HL-60/S4 treated with retinoic acid at 250 ng/mL for 4 days and 3 days (cell line): ENCODE measurements around the gene HIVEP1.

Experiments used
- in situ Hi-C: fragments of 300-500 bp; cut with MboI; formaldehyde crosslinking; loops from 2 replicates; pipeline ENCODE4 v1.7.0; 2022; ENCODE audit warnings: low sequenced_read_pairs

The HIVEP1 gene

DNA sequence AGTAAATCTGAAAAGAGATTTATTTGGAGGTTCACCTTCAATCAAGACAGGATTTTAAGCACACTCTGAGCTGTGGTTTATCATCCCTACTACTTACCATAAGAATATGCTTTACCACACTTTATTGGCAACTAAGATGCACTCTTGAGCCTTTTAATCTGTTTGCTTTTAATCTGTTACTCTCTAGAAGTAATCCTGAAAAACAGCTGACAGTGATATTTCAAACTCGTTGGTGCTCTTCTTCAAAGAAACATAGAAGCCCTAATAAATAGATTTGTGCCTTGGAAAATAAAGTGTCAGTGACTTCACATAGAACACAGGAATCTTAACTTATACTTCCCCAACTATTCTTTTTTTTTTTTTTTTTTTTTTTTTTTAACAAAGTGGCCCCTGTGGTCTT, 102.9 kb downstream of the HIVEP1 start:
- in situ Hi-C loops, result no loop called here

DNA sequence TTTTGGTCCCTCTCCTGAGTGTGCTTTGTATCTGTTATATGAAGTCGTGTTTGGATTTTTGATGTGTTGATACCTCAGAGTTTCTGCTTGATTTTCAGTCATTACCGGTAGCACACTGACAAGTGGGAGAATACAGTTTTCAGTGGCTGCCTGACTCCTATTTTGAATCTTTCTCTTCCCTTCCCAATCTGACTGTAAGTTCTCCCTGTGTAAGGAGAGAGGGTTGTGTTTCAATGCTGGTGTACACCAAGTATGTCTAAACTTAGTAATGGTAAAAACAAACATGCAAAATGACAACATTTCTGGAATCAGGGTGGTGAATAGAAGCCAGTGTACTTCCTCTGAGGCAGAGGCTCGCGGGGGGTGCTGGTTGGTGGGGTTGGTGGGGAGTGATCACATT, 103.4 kb downstream of the HIVEP1 start:
- in situ Hi-C loops, result no loop called here

DNA sequence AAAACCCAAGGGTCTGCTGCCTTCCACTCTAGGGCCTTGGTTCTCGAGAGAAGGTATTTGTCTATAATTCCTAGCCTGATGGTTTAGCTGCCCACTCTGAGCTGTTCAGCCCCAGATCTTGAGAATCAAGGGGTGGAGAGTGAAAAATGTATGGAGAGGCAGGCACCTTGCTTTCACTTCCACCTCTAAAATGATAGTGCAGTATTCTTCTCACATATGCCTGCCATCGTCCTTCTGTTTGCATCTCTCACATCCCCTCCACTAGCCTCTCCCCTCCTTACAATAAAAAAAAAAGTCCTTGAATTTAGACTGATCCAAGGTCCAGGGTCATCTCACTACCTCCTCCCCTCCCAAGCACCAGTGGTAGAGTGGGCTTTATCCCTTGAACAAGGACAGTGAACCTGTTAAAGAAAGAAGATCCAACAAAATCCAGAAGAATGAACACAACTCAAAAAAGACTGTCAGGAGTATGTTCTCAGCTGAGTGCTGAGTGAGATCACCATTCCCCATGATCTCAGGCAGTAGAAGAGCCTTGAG, 104.2 kb downstream of the HIVEP1 start:
- in situ Hi-C loops, result no loop called here

DNA sequence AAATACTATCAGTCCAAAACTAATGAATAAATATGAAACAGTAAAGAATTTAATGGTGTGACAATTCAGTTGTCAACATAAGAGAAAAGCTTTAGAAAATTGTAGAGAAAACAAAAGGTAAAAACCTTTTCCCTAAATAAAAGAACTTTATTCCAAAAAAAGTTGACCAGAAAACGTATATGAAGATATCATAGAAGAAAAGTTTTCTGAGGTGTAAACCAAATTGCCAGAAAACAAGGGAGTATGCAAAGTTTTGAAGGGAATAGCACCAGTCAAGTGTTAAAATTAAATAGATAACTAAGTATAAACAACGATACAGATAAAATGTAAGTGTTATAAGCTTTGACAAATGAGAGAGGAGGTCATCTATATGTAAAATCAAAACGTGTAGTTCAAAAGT, 104.9 kb downstream of the HIVEP1 start:
- in situ Hi-C loops, result no loop called here

DNA sequence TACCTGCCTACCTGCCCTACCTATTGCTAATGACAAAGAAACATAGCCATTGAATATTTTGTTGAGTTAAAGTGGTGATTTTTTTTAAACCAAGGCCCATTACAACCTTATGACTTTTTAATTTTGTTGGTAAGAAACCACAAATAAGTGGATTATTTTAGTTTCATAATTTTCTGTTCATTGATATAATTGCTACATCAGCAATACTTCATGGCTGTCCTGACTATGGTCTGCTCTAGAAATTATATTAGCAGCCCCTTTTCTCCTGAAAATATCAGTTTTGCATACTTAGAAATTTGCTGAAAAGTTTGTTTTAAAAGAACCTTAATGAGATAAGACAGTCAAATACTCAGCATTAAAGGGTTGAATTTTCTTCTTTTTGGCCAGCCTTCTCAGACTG, 106.5 kb downstream of the HIVEP1 start:
- in situ Hi-C loops, result no loop called here

DNA sequence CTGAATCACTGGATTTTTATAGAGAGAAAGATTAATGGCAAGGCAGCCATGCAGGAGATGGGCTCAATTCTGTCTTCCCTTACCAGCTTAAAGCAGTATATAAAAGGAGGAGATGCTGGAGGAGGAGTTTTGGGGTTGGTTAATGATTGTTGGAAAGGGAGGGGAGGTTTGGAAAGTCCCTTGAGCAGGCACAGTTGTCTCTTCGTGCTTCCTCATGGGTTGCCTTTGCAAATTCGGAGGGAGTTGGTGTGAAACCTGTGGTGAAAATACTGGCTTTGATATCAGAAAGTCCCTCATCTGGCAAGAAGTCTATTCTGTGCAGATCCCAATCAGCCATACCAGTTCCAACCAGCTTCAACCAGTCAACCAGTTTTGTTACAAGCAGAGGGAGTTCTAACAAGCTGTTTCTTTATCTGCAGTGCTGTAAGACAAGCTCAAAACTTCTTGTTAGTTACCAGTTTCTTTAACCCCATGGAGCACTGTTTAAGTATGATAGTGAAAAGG, 107.0 kb downstream of the HIVEP1 start:
- in situ Hi-C loops, result no loop called here

DNA sequence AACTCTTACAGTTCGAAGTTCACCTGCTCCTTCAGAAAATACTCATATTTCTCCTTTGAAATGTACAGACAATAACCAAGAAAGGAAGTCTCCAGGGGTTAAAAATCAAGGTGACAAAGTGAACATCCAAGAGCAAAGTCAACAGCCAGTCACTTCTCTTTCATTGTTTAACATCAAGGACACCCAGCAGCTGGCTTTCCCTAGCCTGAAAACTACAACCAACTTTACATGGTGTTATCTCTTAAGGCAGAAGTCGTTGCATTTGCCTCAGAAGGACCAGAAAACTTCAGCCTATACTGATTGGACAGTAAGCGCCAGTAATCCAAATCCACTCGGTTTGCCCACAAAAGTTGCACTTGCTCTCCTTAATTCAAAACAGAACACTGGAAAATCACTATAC, 113.3 kb downstream of the HIVEP1 start:
- in situ Hi-C loops, result no loop called here

DNA sequence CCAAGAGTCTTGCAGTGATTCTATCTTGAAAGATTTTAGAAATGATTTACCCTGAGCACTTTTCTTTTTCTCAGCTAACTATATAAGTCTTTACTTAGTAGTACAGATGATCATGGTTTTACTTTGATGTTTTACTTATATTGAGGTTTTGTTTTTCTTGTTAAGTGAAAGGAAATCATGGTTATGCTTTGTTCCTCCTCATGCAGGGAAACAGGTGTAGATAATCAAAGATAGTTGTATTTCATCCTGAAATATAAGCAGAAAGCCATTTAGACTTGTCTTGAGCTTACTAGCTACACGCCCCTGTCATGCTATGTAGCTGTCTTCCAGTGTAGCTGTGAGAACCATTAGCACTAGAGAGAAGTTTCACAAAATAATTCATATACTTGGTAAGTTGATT, 113.9 kb downstream of the HIVEP1 start:
- in situ Hi-C loops, result no loop called here

DNA sequence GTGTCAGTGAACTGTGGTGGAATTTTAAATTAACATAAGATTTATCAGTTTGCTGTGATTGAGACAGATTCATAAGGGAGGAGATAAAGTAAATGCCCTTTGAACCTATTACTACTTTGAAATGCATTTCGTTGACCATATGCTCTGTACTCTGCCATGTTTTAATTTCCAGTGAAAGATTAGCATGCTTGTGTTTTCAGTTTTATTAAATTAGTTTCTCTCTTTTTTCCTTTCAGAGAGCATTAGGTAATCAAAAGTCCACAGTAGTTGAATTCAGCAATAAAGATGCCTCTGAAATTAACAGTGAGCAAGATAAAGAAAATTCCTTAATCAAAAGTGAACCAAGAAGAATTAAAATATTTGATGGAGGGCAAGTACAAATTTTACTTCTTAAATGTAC, 117.4 kb downstream of the HIVEP1 start:
- in situ Hi-C loops, result no loop called here

DNA sequence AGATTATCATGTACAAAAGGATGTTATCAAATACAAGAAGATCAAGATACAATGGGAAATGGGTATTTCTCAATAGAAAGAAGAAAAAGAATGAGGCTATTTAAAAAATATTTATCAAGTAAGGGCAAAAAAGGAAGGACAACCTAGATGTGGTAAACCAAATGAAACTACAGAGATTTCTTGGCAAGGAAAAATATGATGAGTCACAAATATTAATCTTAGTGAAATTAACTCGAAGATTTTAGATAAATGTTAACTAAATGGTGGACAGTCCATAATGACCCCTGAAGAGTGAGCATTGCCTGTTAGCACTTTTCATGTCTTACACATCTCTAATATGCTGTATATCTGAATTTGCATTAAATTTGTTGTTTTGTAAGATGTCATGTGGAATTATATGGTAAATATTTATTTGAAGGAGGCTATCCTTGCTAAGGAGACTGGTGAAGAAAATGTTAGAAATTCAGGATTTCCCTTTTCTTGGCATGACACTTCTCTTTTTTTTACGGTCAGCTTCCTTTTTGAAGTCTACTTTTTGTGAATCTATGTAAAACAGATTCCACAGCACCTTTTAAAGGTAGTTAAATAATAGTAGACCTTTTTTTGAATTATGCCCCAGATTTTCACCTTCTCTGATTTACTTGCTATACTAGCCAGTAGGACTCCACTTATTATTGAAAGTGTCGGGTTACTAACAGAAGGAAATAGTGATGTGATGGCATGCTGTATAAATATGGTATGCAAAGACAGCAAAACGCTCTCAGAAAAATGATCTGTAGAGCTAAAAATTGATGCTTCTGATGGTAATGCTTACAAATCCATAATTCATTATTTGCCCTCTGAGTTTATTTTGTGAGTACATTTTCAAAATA, 120.5 kb downstream of the HIVEP1 start:
- in situ Hi-C loops, result no loop called here

DNA sequence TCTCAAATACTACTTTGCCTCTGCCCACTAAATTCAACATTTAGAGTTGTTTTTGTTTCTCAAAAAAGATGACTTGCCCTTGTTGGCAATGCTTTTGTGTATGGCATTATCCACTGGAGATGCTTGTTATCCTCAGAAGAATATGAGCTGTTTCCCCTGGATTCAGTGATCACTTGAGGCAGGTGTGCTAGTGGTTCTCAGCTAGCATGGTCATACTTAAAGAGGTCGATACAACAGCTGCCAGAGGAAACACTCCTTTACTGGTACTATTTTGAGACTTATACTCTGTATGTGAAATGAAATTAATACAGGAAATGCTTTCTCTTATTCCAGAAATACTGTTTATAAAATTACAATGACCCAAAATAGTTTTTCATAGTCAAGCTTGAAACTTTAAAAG, 122.5 kb downstream of the HIVEP1 start:
- in situ Hi-C loops, result no loop called here

DNA sequence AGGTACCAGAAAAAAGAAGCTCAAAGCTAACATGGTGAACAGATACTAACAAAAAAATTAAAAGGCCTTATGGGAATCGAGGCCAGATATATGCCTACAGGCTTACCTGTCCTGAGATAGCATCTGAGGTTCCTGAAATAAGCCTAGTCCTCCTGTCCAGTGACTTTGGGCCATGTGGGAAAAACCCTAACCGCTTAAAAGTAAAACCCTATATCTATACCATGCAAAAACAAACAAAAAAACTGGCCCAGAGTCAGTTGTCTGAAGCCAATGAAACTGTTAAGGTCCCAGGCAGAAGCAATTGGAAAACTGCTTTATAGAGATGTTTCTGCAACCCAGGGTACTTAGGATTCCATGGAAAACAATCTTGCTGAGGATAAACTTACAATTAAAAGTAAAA, 122.9 kb downstream of the HIVEP1 start:
- in situ Hi-C loops, result no loop called here

DNA sequence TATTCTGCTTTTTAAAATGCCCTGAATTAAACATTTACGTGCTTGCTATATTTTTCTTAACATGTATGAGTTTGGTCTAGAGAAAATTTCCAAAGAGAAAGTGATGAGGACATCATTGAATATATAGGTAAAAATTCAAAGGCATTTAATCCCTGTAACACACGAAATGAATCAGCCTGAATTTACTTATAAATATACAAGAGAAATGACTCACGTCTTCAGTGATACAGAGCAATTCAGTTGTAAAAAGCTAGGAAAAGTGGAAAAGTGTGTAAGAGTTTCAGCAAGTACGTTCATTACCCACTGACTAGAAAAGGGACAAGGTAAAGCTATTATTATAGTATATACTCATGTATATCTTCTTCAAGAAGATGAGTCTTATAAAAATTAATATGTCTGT, 124.8 kb downstream of the HIVEP1 start:
- in situ Hi-C loops, result no loop called here

DNA sequence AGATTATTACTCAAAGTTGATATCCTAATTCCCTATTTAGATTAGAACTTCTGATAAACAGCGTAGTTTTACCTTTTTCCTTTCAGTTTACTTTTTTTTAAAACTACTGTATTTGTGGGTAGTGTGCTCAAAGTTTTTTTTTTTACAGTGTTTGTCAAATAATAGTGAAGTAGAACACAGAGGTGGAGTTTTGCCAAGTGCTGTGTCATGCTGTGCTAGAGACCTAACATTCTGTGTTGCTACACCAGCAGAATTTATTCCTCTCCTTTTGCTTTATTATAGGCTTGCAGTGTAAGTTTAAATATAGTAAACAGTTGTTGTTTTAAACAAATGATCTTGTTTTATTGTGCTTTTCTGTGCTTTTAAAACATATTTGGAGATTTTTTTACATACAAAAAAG, 125.4 kb downstream of the HIVEP1 start:
- in situ Hi-C loops, result no loop called here

DNA sequence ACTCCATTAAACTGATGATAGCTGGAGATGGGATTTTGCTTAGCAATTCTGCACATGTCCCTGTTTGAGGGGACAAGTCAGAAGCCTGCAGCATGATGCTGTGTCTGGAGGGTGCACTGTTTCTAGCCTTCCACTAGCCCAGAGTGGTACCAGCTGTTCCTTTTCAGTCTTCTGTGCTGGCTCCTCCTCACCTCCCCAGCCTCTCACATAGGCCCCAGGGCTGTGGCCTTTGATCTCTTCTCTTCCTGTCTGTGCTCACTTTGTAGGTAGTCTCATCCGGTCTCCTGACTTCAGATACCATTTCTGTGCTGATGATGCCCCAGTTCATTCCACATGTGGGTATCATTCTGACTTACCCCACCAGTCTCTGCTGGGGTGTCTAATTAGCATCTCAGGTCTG, 126.3 kb downstream of the HIVEP1 start:
- in situ Hi-C loops, result no loop called here

DNA sequence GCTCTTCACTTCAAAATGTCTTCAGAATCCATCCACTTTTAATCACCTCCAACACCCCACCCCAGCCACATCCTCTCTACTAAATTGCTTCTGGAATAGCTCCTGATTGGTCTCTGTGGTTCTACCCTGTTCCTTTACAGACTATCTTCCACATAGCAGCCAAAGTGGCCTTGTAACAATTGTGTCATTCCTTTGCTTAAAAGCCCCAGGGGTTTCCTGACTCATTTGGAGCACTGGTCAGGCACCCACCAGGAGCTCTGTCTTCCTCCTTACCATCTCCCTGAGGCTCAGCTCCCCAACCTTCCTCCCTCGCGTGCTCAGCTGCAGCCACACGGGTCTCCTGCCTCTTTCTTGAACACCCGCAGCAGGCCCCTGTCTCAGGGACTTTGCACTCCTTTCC, 126.8 kb downstream of the HIVEP1 start:
- in situ Hi-C loops, result no loop called here

DNA sequence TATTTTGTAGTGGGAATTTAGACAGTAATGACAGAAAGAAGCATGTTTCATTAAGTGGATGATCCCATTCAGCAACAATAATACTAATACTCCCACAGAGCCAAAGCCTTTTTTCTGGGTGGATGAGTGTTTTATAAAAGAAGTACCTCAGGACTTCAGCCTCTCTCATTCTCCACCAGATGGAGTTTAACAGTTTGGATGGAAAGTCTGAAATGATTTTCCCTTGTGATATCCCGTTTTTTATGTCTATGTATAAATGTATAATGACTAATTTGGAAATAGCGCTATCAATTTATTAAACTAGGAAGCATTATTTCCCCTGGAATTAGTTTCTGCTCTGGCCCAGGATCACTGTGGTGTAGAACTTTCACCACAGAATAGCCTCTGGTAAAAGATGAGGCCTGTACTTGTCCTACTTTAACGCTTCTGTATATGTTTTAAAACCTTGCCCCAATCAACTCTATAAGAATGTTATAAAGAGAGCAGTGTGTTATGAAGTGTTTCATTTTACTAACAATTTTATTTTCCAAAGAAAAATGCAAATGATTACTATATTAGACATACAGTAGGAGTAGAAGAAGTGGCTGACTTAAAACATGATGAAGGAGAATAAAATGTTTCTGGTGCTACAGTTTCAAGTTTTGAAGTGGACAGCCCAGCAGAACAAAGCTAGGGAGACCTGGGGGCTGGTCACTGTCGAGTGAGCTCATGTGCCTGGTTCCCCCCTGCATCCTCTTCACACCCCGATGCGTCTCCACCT, 135.6 kb downstream of the HIVEP1 start:
- in situ Hi-C loops, result no loop called here

DNA sequence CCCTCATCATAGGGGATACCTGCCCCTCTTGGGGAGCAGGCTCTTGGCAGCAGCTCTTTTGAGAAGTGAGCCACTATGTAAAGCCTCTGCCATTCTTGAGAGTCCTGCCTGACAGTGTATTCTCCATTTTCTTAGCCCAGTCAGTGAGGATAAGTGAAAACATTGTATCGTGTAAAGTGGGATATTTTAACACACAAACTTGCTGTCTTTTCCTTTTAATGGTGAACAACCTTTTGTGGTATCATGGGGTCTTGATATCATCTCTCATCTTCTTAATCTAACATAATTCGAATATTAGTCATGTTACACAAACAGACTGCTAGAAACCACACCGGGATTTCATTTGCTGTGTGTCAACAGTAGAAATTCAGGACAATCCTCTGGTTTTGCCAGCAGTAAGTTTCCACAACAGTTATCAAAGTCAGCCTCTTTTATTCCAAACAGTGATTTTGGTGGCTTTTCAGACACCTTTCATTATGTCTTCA, 136.2 kb downstream of the HIVEP1 start:
- in situ Hi-C loops, result no loop called here

DNA sequence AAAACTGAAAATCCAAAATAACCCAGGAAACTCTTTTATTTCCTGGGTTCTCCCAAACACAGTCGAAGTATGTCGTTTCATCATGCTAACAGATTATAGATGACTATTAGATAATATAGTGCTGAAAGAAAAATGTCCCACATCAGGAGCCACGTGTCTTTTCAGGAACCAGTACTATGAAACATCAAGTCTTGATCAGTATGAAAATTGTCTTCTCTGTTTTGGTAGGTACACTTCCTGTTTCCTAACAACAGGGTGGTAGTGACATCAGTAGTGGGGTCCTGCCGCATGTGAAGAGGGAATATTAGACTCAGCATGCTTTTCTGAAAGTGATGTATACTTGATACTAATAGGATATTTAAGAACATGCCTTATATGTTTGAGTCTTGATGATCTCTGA, 136.7 kb downstream of the HIVEP1 start:
- in situ Hi-C loops, result no loop called here

DNA sequence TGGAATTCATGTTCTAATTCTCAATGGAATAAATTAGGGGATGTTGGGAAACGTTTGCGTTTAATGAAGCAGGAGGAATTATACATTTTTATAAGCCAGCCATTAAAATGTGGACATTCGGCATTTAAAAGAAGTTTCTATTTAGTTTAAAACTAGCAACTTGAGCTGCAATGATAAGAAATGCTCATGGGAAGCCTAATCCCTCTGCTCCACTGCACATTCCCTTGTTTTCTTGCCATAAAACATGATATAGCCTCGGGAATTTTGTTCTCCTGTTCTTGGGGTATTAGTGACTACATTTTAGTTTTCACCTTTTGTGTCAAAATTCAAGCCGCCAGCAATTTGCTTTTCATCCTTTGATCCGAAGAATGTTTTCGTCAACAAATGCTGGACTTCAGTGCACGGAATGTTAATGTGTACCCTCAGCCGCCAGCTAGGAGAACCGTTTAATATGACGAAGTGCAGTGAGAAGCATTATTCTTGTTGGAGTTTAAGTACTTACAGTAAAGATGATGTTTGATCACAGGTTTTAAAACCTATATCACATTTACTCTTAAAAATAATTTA, 137.9 kb downstream of the HIVEP1 start:
- in situ Hi-C loops, result no loop called here

DNA sequence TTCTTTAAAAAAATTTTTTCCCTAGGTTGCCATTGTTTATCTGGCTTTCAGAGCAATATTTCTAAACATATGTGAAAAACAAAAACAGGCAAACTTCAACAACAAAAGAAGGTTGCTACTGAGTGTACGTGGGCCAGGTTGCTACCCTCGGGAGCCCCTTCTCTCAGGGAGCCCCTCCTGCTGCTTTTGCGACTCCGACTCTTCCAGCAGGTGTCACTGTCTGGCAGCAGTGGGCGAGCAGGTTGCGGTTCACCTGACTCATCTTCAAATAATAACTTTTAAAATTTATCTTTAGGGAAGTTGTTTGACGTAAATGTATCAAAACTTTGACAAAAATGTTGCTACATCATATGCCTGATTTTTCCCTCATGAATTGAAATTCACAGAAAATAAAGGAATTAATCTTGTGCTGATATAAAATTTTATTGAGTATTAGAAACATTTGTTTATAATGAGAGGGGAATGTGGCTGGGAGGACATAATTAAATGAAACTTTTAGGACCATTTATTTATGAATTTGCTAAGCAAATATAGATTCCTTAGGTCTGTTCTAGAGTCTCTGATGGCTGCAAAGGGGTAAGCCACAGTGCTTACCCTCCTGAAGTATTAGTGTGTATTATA, 138.8 kb downstream of the HIVEP1 start:
- in situ Hi-C loops, result no loop called here
